OCI-LY3 (cell line): ENCODE results near the gene TBC1D32.

Experiments used
- H2AFZ ChIP-seq: fragments of 200-600, 300-600 bp; shearing (Covaris generic); 2 replicates; pipeline ENCODE4 v1.6.0; 2014; ENCODE audit warnings: antibody characterized with exemption, low read depth, low read length
- H3K27ac ChIP-seq: fragments of 200-600, 300-600 bp; sonication (generic); 2 replicates; pipeline ENCODE4 v1.5.1; 2014; ENCODE audit warnings: mild to moderate bottlenecking, low read length, moderate library complexity, mixed read lengths
- H3K27me3 ChIP-seq: fragments of 200-600, 300-600 bp; sonication (generic); 2 replicates; pipeline ENCODE4 v1.6.1; 2014; ENCODE audit warnings: low read depth, low read length, mixed read lengths
- H3K36me3 ChIP-seq: fragments of 200-600, 300-600 bp; sonication (generic); replicated peaks from 2 replicates; pipeline ENCODE3; 2014; ENCODE audit warnings: low read depth, low read length, mixed read lengths
- H3K4me1 ChIP-seq: fragments of 300-600, 200-600 bp; sonication (generic); 2 replicates; pipeline ENCODE4 v1.6.1; 2014; ENCODE audit warnings: low read length, mixed read lengths
- H3K4me2 ChIP-seq: fragments of 200-600, 300-600 bp; sonication (generic); 2 replicates; pipeline ENCODE4 v1.6.1; 2014; ENCODE audit warnings: low read length, mixed read lengths
- H3K4me3 ChIP-seq: fragments of 300-600, 200-600 bp; sonication (generic); 2 replicates; pipeline ENCODE4 v1.5.1; 2014; ENCODE audit warnings: antibody characterized with exemption, mild to moderate bottlenecking, low read length, moderate library complexity
- H3K79me2 ChIP-seq: fragments of 300-600, 200-600 bp; shearing (Covaris generic); 2 replicates; pipeline ENCODE4 v1.6.1; 2014; ENCODE audit warnings: mild to moderate bottlenecking, low read length, mixed read lengths
- H3K9ac ChIP-seq: fragments of 300-600, 200-600 bp; shearing (Covaris generic); 2 replicates; pipeline ENCODE4 v1.6.0; 2014; ENCODE audit warnings: mild to moderate bottlenecking, low read length, moderate library complexity
- H3K9me3 ChIP-seq: fragments of 200-600, 300-600 bp; shearing (Covaris generic); 2 replicates; pipeline ENCODE4 v1.6.1; 2014; ENCODE audit warnings: low read length, mixed read lengths; ENCODE audit not compliant: insufficient read depth
- H4K20me1 ChIP-seq: fragments of 200-600, 300-600 bp; sonication (generic); 2 replicates; pipeline ENCODE4 v1.6.1; 2016; ENCODE audit warnings: low read length, mixed read lengths; ENCODE audit not compliant: insufficient read depth
- CTCF ChIP-seq: fragments of 200-600, 300-600 bp; sonication (generic); IDR thresholded peaks from 2 replicates; pipeline ENCODE4 v1.5.1; 2014; ENCODE audit warnings: antibody characterized with exemption, low read length, low read depth
- EZH2phosphoT487 ChIP-seq: fragments of 200-600 bp; shearing (Covaris generic); IDR thresholded peaks from 2 replicates; pipeline ENCODE4 v1.6.1; 2018; ENCODE audit warnings: antibody characterized with exemption, mixed run types, low read depth

Gene TBC1D32

DNA sequence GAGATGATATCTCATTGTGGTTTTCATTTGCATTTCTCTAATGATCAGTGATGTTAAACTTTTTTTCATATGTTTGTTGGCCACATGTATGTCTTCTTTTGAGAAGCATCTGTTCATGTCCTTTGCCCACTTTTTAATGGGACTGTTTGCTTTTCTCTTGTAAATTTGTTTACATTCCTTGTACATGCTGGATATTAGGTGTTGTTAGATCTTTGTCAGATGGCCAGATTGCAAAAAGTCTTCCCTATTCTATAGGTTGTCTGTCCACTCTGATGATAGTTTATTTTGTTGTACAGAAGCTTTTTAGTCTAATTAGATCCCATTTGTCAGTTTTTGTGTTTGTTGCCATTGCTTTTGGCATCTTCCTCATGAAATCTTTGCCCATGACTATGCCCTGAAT is 172.4 kb downstream of the TBC1D32 start:
- Histone ChIP-seq H2AFZ (no peak overlapping the region), H3K9me3 (no peaks in the 10 kb centered on the region), H3K4me1 (no peaks in the 10 kb centered on the region), H3K79me2 (no peaks in the 10 kb centered on the region), H3K36me3 (no peaks in the 10 kb centered on the region), H3K27ac (no peak overlapping the region), H3K9ac (no peak overlapping the region), H3K4me2 (no peak overlapping the region), H4K20me1 (no peaks in the 10 kb centered on the region), H3K4me3 (no peak overlapping the region), H3K27me3 (no peaks in the 10 kb centered on the region)
- TF ChIP-seq EZH2phosphoT487 (no peak), CTCF (no peak)

GRCh38 chr6:121160276-121160675 is 174.0 kb downstream of the TBC1D32 start:
- Histone ChIP-seq H3K4me2 (no peak overlapping the region), H3K9me3 (no peaks in the 10 kb centered on the region), H4K20me1 (no peaks in the 10 kb centered on the region), H3K27ac (no peak overlapping the region), H3K36me3 (no peaks in the 10 kb centered on the region), H3K9ac (no peak overlapping the region), H2AFZ (no peak overlapping the region), H3K27me3 (no peaks in the 10 kb centered on the region), H3K4me1 (no peaks in the 10 kb centered on the region), H3K4me3 (no peak overlapping the region), H3K79me2 (no peaks in the 10 kb centered on the region)
- no peak for TF ChIP-seq CTCF
- TF ChIP-seq EZH2phosphoT487, result no peak

GRCh38 chr6:121158891-121159290 is 175.4 kb downstream of the TBC1D32 start:
- H2AFZ ChIP-seq, result no peak overlapping the region
- TF ChIP-seq EZH2phosphoT487, result no peak
- no peak for TF ChIP-seq CTCF
- H3K36me3 ChIP-seq, result no peaks in the 10 kb centered on the region
- no peak overlapping the region for H3K27ac ChIP-seq
- H3K4me3 ChIP-seq, result no peak overlapping the region
- H3K9ac ChIP-seq, result no peak overlapping the region
- no peak overlapping the region for H3K4me2 ChIP-seq
- no peaks in the 10 kb centered on the region for H3K27me3 ChIP-seq
- no peaks in the 10 kb centered on the region for H3K79me2 ChIP-seq
- no peaks in the 10 kb centered on the region for H3K9me3 ChIP-seq
- H4K20me1 ChIP-seq, result no peaks in the 10 kb centered on the region
- no peaks in the 10 kb centered on the region for H3K4me1 ChIP-seq

- TF ChIP-seq CTCF (no peak), EZH2phosphoT487 (no peak)
- H2AFZ ChIP-seq, result no peak overlapping the region
- H3K27ac ChIP-seq, result no peak overlapping the region
- H3K79me2 ChIP-seq, result no peaks in the 10 kb centered on the region
- no peak overlapping the region for H3K4me2 ChIP-seq
- H3K4me3 ChIP-seq, result no peak overlapping the region
- H3K36me3 ChIP-seq, result no peaks in the 10 kb centered on the region
- H4K20me1 ChIP-seq, result no peaks in the 10 kb centered on the region
- no peaks in the 10 kb centered on the region for H3K4me1 ChIP-seq
- H3K9ac ChIP-seq, result no peak overlapping the region
- H3K9me3 ChIP-seq, result no peaks in the 10 kb centered on the region
- H3K27me3 ChIP-seq, result no peaks in the 10 kb centered on the region
Measured at GRCh38 chr6:121158438-121158837, 175.8 kb downstream of the TBC1D32 start.
